Measurements from ENCODE around the gene BAK1.

The BAK1 gene

DNA sequence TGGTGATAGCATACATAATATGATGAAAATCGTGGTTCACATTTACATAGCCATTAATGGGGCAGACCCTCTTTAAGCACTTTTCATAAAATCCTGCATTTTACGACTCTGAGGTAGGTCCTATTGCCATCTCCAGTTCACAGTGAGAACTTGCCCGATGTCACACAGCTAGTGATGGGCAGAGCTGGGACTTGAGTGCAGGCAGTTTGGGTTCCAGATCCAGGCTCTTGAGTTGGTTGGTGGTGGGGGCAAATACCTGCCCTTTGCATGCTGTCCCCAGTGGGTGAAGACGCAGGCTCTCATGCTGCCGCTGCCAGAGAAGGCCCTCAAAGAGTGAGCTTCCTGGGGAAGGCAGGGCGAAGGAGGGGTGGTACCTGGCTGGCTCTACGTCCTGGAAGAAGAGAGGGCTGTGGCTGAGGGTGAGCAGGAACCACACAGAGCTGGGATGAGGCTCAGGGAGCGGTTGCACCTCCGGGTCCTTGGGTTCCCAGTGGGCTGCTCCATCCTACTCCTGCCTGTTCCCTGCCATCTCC lies 6.1 kb upstream of the BAK1 start:
- TF ChIP-seq, protein P1, sequence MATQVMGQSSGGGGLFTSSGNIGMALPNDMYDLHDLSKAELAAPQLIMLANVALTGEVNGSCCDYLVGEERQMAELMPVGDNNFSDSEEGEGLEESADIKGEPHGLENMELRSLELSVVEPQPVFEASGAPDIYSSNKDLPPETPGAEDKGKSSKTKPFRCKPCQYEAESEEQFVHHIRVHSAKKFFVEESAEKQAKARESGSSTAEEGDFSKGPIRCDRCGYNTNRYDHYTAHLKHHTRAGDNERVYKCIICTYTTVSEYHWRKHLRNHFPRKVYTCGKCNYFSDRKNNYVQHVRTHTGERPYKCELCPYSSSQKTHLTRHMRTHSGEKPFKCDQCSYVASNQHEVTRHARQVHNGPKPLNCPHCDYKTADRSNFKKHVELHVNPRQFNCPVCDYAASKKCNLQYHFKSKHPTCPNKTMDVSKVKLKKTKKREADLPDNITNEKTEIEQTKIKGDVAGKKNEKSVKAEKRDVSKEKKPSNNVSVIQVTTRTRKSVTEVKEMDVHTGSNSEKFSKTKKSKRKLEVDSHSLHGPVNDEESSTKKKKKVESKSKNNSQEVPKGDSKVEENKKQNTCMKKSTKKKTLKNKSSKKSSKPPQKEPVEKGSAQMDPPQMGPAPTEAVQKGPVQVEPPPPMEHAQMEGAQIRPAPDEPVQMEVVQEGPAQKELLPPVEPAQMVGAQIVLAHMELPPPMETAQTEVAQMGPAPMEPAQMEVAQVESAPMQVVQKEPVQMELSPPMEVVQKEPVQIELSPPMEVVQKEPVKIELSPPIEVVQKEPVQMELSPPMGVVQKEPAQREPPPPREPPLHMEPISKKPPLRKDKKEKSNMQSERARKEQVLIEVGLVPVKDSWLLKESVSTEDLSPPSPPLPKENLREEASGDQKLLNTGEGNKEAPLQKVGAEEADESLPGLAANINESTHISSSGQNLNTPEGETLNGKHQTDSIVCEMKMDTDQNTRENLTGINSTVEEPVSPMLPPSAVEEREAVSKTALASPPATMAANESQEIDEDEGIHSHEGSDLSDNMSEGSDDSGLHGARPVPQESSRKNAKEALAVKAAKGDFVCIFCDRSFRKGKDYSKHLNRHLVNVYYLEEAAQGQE (IDR thresholded peaks at IDR 0.05; ENCODE audit: insufficient replicate concordance, low read depth): no peak
- no peak for TF ChIP-seq POLR2AphosphoS5 (IDR thresholded peaks at IDR 0.05; ENCODE audit: low read depth)
- TF ChIP-seq, protein P2, sequence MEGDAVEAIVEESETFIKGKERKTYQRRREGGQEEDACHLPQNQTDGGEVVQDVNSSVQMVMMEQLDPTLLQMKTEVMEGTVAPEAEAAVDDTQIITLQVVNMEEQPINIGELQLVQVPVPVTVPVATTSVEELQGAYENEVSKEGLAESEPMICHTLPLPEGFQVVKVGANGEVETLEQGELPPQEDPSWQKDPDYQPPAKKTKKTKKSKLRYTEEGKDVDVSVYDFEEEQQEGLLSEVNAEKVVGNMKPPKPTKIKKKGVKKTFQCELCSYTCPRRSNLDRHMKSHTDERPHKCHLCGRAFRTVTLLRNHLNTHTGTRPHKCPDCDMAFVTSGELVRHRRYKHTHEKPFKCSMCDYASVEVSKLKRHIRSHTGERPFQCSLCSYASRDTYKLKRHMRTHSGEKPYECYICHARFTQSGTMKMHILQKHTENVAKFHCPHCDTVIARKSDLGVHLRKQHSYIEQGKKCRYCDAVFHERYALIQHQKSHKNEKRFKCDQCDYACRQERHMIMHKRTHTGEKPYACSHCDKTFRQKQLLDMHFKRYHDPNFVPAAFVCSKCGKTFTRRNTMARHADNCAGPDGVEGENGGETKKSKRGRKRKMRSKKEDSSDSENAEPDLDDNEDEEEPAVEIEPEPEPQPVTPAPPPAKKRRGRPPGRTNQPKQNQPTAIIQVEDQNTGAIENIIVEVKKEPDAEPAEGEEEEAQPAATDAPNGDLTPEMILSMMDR (IDR thresholded peaks at IDR 0.05; ENCODE audit: insufficient read depth, low read length): no peak
- no peak for TF ChIP-seq SPI1 (IDR thresholded peaks at IDR 0.05; ENCODE audit: borderline replicate concordance, low read depth)
- TF ChIP-seq GABPA (IDR thresholded peaks at IDR 0.05; ENCODE audit: low read depth): no peak
- no peak for DNase-seq (ENCODE audit: low read depth in 1 of 2, low spot score in 1 of 2)
- Histone ChIP-seq H3K27ac (replicated peaks) (no peak overlapping the region), H3K27me3 (ENCODE audit: insufficient read depth, poor library complexity, severe bottlenecking) (no peaks in the 10 kb centered on the region), H3K4me3 (replicated peaks; ENCODE audit: insufficient read depth, low read length) (no peak overlapping the region)

DNA sequence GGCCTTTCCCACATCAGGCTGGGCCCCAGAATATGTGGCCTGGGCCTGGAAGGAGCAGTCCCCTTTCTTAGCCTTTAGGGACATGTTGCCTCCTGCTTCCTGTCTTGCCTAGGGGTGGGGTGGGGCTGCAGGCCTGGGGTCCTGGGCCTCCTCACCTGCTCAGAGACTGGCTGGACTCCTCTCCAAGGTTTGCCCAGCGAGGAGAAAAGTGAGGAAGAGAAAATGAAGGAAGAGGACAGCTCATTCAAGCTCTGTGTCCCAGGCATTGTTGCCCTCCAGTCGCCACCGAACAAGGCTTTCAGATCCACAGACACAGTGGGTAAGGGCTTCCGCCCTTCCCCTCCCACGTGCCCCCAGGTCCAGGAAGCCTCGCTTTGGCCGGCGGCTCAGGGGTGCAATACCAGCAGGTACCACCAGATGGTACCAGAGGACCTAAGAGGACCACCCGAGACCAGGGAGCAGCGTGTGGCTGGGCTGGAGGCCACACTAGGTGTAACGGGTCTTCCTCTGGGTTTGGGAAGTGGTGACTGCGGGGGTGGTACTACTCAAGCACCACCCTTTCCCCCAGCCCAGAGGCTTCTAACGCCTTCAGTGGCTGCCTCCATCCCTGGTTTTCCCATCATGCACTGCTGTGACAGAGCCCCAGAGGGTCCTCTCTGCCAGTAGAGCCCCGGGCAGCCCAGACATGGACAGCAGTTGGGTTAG lies 5.5 kb upstream of the BAK1 start:
- peak; percentile 76 to 77 for DNase-seq (ENCODE audit: low read depth in 1 of 2, low spot score in 1 of 2)
- peak overlapping the region; percentile 14 for H3K4me3 ChIP-seq (replicated peaks; ENCODE audit: insufficient read depth, low read length)
- no peak overlapping the region for H3K27ac ChIP-seq (replicated peaks)
- TF ChIP-seq, protein P2 (IDR thresholded peaks at IDR 0.05; ENCODE audit: insufficient read depth, low read length): peak; percentile 86
- no peak for TF ChIP-seq GABPA (IDR thresholded peaks at IDR 0.05; ENCODE audit: low read depth)
- no peaks in the 10 kb centered on the region for H3K27me3 ChIP-seq (ENCODE audit: insufficient read depth, poor library complexity, severe bottlenecking)

DNA sequence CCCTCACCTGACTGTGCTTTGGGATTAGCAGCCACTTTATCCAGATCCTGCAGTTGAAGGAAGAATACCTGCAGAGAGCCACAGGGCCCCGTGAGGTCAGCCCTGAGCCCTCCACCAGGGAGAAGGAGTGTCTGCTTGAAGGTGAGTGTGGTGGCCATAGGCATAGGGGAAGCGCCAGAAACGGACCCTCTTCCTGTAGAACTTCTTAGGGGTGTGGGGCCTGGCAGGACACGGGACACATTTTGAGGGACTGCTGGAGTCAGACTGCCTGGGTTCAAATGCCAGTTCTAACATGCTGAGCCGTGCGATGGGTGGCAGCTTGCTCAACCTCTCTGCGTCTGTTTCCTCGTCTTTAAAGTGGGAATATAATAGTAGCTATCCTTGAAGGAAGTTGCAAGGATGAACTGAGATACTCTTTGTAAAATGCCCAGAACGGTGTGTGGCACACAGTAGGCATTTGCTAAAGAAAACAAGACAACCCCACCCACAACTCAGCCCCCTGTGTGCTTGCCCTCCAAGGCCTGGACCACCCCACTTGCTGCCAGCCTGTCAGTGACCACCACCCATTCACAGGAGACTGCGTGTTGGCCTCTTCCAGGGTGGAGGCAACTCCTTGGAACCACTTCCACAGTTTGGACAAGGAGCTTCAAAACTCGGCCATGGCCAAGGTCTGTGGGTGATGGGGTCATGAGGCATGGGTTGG lies 4.8 kb upstream of the BAK1 start:
- DNase-seq (ENCODE audit: low read depth in 1 of 2, low spot score in 1 of 2): no peak
- Histone ChIP-seq H3K4me3 (replicated peaks; ENCODE audit: insufficient read depth, low read length) (no peak overlapping the region), H3K27ac (replicated peaks) (no peak overlapping the region), H3K27me3 (ENCODE audit: insufficient read depth, poor library complexity, severe bottlenecking) (no peaks in the 10 kb centered on the region)
- TF ChIP-seq, protein P2 (IDR thresholded peaks at IDR 0.05; ENCODE audit: insufficient read depth, low read length): no peak
- TF ChIP-seq SPI1 (IDR thresholded peaks at IDR 0.05; ENCODE audit: borderline replicate concordance, low read depth): no peak
- no peak for TF ChIP-seq POLR2AphosphoS5 (IDR thresholded peaks at IDR 0.05; ENCODE audit: low read depth)
- no peak for TF ChIP-seq GABPA (IDR thresholded peaks at IDR 0.05; ENCODE audit: low read depth)
- TF ChIP-seq, protein P1 (IDR thresholded peaks at IDR 0.05; ENCODE audit: insufficient replicate concordance, low read depth): no peak

Data from HL-60 (cell line).